ENCODE results near the gene BIRC2.

BIRC2 gene

DNA sequence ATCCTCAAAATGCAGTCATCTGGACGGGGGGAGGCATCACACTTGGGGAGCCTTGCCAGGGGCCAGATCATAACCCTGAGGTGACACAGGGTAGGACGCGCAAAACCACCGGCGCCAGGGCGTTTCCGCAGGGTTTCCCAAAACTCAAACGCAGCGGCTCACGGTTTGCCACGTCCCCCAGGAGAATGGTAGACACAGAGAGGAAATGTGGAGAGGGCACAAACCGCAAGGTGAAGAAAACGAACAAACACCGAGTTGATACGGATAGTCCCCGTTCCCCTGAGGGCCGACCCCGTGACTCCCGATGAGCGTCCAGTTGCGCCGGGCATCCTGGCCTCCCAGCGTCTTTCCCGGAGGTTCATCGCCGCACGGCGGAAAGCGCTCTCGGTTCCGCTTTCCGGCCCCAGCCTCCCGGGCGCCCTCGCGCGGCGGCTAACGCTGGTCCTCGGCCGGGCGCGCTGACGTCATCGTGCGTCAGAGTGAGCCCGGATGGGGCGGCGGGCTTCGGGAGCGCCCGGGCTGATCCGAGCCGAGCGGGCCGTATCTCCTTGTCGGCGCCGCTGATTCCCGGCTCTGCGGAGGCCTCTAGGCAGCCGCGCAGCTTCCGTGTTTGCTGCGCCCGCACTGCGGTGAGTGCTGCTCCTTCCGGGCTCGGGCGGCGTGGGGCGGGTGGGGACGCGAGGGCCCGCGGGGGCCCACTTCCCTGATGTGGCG, at the start of gene BIRC2:
TSS of gene BIRC2 (plus strand) at position 467 of the 714 bp plus-strand sequence. CDS start 2,641 bp downstream, outside the sequence.
- DNase-seq: peak; percentile 99

DNA sequence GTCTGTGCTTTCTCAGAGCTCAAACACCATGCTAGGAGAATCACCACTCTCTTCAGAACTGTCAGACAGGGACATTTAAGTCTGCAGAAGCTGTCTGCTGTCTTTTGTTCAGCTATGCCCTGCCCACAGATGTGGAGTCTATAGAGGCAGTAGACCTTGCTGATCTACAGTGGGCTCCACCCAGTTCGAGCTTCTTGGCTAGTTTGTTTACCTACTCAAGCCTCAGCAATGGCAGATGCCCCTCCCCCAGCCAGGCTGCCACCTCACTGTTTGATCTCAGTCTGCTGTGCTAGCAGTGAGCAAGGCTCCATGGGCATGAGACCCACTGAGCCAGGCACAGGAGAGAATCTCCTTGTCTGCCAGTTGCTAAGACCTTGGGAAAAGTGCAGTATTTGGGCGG, 46.2 kb upstream of the BIRC2 start:
- peak; percentile 67 for DNase-seq

DNA sequence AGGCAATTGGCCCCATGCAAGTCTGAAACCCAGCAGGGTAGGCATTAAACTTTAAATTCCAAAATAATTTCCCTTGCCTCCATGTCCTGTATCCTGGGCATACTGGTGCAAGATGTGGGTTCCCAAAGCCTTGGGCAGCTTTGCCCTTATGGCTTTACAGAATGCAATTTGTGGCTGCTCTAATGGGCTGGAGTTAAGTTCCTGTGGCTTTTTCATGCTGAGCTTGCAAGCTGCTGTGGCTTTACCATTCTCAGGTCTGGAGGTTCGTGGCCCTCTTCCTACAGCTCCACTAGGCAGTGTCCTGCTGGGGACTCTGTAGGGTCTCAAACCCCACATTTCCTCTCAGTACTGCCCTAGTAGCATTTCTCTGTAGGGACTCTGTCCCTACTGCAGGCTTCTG, 44.8 kb upstream of the BIRC2 start:
- no peak for DNase-seq

DNA sequence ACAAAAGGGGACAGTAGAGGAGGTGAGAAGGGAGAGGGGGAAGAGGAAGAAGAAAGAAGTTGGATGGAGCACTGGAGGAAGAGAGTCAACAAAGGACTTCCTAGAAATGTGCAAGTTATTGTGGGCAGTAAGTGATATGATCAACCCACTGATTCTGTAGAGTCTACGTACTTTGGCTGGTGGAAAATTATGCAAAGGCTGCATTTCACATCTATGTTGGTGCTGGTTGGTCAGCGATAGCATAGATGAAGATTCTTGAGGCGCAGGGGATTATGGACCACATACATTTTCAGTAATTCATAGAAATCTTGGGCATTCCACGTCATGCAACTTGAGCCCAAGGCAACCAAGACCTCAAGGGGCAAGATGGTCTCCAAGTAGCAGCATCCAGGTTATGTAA, 42.3 kb upstream of the BIRC2 start:
- no peak for DNase-seq

DNA sequence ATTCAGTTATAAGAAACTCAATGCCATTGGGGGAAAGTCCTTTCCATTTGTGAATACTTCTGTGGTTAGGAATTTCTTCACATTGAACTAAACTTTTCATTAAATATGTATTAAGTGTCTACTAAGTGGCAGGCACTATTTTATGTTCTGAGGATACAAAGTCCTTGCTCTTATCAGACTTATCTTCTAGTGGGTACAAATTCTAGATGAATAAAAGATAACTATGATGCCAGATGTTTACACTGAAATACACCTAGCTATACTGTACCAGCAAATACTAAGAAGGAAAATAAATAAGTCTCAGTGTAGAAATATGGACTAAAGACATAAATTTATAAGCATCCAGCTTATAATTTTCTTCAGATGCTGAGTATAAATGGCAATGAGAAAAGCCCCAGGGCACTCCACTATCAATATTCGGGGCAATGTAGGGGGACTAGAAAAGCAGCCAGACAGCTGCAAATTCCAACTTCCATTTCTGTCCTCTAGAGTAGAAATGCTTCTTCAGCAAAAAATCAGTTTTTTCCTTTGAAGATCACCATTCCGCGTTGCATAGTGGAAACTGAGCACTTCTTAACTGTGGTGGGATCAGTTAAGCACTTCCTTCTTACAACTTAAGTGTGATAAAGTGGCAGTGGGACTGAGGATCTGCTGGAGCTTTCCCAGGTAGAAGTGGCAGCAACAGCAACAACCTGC, 41.5 kb upstream of the BIRC2 start:
- no peak for DNase-seq

DNA sequence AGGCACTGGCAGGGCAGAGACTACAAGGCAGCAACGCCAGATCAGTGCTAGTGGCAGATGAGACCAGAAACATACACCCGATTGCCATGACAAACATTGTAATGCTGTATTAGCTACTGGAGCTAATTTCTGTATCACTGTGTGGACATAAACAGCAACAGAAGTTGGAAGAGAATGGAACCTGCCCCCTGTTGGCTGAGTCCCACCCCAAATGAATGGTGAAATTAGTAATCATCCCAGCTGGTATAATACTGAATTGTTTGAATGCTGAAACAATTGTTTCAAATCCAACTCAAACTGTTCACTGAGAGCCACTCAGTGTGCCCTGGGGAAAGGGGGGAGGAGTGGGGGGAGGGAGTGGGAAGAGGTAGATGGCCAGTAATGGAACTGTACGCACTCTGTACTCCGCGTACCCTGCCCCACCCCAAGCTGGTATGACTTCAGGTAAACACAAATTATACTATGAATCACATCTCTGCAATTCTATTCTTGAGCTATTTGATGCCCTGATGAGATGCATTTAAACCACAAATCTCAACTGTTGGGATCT, 40.9 kb upstream of the BIRC2 start:
- DNase-seq: no peak

DNA sequence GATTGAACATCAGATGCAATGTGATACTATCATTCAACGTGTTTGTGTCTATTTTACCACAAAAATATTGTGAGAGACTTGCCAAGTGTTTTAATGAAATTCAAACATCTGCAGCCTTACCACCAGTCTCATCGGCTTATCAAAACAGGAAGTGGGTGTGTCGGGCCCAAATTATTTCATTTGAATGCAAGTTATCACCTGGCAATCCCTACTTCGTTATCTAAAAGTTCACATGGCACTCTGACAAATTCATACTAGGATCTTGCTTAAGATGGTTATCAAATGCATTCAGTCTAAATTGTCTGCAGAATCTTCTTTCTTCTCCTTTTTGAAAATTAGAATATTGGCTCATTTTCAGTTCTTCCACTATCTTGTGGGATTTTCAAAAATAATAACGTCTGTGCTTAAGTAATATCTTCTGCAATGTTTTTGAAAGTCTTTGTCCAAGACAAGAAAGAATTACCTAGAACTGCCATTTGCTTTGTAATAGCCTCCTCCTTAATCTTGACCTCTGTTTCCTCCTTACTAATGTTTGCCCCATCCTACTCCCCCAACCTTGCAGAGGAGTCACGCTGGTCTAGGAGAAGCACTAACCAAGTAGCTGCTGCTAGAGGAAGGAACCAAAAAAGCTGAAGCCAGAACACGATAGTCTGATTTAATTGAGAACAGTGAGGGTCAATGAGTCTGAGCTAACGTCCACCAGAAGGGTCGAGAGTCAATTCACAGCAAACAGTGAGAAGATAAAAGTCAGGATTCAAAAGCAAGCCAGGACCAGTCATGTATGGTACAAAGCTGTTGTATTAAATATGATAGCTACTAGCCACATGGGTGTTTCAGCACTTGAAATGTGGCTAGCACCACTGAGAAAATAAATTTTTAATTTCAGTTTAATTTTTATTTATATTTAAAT, 39.9 kb upstream of the BIRC2 start:
- no peak for DNase-seq

DNA sequence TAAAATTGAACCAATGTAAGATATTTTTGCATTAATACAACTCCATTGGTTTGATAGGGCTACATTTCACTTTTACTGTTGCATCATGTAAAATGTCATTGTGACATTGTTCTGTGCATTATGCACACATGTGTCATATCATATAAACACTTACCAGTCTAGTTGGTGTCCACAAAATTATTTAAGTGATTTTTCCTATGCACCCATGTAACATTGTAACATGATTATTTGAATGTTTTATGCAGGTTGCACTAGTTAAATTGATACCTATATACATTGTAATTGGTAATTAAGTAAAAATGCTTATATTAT, 39.3 kb upstream of the BIRC2 start:
- no peak for DNase-seq

DNA sequence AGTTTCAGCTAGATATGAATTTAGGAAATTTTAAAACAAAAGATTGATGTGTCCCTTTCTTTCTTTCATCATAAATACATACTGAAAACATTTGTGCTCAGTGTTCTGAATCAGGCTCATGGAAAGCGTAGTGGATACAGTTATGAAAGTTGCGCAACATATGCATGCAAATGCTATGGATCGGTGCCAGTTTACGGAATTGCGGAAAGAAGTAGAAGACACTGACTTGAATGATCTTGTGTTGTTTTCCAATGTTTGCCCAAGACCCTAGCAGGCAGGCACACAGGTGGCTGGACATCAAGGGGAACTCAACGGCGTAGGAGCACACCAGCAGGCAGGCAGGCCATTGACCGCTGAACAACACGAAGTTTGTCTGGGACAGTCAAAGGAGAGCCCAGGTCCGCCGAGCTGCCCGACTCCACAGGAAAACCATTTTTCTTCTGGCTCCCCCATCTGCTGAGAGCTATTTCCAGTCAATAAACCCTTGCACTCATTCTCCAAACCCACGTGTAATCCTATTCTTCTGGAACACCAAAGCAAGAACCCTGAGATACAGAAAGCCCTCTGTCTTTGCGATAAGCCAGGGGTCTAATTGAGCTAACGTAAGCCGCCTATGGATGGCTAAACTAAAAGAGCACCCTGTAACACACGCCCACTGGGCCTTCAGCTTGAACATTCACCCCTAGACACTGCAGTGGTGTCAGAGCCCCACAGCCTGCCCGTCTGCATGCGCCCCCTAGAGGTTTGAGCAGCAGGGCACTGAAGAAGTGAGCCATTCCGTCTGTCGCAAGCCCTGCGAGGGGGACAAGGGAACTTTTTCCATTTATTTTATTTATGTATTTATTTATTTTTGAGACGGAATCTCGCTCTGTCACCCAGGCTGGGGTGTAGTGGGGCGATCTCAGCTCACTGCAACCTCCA, 37.1 kb upstream of the BIRC2 start:
- DNase-seq: no peak

DNA sequence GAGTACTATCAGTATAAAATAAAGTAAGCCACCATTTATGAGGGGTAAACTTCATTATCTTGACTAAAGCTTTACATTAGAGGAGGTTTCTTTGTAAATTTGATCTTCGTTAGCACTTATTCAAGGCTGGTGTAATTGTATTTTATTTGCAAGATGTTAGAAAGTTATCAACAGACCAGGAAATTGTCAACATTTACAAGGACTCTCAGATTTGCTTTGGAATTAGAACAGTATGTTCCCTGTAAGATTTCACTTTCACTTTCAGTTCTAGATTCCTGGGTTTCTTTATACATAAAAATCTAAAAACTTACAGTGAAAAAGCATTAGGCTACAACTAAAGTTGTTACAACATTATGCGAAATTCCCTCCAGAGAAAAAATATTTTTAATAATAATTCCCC, 34.3 kb upstream of the BIRC2 start:
- DNase-seq: no peak

DNA sequence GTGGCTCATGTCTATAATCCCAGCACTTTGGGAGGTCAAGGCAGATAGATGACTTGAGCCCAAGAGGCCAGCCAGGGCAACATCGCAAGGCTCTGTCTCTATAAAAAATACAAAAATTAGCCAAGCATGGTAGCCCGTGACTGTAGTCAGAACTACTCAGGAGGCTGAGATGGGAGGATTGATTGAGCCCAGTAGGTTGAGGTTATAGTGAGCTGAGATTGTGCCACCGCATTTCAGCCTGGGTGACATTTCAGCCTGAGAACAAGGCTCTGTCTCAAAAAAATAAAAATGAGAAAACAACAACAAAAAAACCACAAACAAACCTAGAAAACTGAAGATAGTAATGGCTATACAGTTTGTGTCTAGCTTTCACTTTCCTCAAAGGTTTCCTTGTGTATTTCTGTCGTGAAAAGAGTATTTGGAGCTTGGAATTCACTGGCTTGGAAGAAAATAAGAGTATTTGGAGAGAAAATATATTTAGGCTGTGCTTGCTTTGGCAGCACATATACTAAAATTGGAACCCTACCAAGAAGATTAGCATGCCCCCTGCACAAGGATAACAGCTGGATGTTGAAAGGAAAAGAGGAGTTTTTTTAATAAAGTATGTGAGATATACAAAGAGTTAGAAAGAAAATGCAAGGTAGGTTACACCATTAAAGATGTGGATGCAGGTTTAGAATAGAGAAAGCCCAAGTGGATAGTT, 33.6 kb upstream of the BIRC2 start:
- no peak for DNase-seq

DNA sequence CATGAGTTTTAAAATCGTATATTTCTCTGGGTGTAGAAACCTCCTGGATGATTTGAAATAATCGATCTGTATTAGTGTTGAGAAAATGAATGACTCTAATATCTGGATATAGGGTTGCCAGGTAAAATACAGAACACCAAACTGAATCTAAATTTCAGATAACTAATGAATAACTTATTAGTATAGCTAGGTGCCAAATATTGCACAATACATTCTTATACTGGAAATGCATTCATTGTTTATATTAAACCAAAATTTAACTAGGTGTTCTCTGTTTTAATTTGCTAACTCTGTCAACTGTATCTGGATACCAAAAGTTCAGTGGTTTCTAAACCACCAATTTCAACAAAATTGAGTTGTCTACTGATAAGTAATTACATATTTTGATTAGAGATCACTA, 32.2 kb upstream of the BIRC2 start:
- DNase-seq: no peak

DNA sequence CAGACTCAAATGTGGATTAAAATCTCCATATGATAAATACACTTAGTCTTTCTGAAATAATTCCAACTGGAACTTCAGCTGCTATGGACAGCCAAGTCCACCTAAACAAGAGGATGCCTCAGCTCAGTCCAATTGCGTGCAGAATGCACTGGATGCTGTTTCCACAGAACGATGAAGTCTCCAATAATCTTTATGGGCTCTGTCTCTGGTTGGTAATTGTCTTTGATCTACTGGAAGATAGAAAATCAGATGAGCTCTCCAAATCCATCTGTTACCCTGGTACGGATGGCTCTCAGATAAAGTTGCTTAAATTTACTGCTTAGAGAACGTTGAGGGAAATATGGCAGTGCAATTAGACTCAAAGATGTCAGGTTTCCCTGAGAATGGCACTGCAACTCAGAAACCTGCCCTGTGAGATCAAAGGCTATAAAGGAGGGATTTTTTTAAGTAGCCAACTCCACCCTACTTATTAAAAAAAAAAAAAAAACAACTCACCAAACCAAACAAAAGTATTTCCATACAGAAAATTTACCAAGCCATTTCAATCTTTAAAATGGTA, 30.6 kb upstream of the BIRC2 start:
- no peak for DNase-seq

DNA sequence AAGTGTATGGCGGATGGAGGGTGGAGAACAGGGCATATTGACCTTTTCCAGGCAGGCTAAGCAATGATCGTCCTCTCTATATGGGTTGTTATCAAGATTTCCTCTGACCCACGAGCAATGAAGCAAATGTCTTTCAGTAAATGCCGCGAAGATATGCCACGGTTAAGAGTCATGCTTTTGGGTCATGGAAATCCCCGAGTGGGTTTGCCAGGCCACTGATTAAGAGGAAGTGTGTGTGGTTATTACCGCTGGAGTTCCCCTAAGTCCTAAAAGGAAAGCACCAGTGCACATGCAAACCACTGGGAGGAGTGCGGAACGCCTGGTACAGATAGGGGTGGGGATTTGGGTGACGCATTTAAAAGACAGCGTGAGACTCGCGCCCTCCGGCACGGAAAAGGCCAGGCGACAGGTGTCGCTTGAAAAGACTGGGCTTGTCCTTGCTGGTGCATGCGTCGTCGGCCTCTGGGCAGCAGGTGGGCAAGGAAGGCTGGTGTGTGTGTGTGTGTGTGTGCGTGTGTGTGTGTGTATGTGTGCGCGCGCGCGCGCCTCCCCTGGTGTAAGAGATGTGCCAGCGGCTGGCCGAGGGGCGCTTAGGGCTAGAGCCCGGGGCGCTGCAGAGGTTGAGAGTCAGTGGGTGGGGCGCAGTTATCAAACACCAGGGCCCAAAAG, 29.8 kb upstream of the BIRC2 start, which contains the start of gene BIRC3:
TSS of gene BIRC3 (plus strand) at position 386 of the 669 bp plus-strand sequence. CDS start 7,026 bp downstream, outside the sequence.
- peak; percentile 87 for DNase-seq

DNA sequence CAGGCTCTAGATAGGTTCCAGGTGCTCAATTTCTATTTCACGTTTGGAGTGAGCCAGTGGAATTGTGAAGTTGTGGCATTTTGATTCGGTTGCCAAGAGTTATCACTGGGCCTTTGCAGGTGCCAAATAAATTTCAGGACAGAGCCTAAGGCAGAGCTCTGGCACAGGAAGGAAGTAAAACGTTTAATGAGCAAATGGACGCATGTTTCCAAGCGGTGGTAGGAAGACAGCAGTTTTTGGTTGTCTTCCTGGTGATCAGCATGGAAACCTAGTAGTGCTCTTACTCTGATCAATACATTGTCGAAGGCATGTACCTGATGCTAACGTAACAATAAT, 29.3 kb upstream of the BIRC2 start:
- DNase-seq: no peak

DNA sequence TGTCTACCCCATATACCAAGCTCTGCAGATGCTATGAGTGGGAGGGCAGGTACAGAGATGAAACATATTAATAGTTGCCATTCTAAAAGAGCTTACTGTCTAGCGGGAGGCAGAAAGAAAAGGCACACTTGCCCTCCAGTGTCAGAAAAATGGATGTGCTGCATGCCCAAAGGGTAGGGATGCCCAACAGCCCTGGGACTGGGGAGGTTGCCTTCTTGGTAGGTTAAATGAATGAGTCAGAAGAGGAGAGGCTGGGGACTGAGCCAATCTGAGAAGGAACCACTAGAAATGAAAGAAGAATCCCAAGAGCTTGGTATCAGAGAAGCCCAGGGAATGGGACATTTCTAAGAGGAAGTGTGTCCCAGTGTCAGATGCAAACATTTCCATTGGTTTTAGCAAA, 28.5 kb upstream of the BIRC2 start:
- peak; percentile 59 for DNase-seq

DNA sequence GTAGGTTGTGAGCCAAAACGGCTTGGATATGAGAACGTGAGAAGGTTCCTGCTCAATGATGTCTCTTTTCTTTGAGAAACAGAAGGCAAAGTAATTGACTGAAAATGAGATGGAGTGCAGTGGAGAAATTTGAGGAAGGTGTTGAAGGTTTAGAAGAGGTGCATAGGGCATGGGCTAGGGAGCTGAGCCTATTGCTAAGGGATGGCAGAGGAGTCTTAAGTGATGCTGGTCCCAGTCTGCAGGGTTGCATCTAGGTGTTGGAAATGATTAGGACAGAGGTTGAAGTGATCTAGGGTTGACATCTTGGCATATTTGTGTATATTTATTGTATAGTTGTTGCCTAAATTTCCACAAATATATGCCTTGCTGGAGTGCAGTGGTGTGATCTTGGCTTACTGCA, 27.5 kb upstream of the BIRC2 start:
- DNase-seq: no peak

DNA sequence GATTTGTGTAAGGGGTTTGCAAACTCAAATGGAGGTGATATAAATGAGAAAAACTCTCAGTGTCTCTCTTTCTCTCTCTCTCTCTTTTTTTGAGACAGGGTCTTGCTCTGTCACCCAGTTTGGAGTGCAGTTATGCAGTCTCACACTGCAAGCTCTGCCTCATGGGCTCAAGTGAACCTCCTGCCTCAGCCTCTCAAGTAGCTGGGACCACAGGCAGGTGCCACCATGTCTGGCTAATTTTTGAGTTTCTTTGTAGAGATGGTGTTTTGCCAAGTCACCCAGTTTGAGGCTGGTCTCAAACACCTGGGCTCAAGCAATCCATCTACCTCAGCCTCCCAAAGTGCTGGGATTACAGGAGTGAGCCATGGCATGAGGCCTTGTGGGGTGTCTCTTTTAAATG, 26.8 kb upstream of the BIRC2 start:
- DNase-seq: no peak

DNA sequence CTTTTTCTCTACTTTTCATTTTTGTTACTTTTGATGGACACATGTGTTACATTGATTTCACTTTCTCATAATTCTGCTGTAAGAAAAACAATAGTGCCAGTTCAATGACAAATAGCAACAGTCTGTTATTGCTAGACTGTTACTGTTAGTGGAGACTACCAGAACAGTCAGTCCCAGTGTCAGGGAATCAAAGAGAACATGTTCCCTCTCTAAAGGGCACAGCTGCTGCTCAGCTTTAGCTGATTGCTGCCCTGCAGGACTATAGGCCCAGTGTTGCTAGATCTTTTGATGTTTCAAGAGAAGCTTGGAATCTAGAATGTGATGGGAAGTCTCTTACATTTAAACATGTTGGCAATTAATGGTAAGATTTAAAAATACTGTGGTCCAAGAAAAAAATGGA, 26.3 kb upstream of the BIRC2 start:
- DNase-seq: no peak

DNA sequence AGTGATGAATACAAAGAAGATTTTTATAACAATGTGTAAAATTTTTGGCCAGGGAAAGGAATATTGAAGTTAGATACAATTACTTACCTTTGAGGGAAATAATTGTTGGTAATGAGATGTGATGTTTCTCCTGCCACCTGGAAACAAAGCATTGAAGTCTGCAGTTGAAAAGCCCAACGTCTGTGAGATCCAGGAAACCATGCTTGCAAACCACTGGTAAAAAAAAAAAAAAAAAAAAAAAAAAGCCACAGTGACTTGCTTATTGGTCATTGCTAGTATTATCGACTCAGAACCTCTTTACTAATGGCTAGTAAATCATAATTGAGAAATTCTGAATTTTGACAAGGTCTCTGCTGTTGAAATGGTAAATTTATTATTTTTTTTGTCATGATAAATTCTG, 24.5 kb upstream of the BIRC2 start:
- no peak for DNase-seq
